GM12891 (cell line): ENCODE measurements around the gene FGF4.

Source experiments
- DNase-seq: peaks from one replicate; pipeline ENCODE4 v3.0.0; 2011; ENCODE audit warnings: low spot score; ENCODE audit not compliant: insufficient read length
- FAIRE-seq: peaks from 2 replicates; lab custom pipeline; 2011; peaks lifted over from hg19 to GRCh38; lab: Jason Lieb, UNC
- PAX5 ChIP-seq: IDR thresholded peaks from 2 replicates; pipeline ENCODE4 v1.6.1; 2011; ENCODE audit warnings: low read length, moderate library complexity, mild to moderate bottlenecking; ENCODE audit not compliant: insufficient read depth, severe bottlenecking
- POLR2A ChIP-seq: IDR thresholded peaks from 2 replicates; pipeline ENCODE4 v1.6.1; 2011; ENCODE audit warnings: low read depth, low read length, control low read depth
- POLR2AphosphoS5 ChIP-seq: IDR thresholded peaks from 2 replicates; pipeline ENCODE4 v1.6.1; 2011; ENCODE audit warnings: low read depth, low read length, control low read depth
- POU2F2 ChIP-seq: IDR thresholded peaks from 2 replicates; pipeline ENCODE4 v1.6.1; 2011; ENCODE audit warnings: low read depth, mild to moderate bottlenecking, control low read depth, low read length, moderate library complexity
- SPI1 ChIP-seq: IDR thresholded peaks from 2 replicates; pipeline ENCODE4 v1.6.1; 2011; ENCODE audit warnings: low read depth, low read length, control low read depth
- TAF1 ChIP-seq: IDR thresholded peaks from 2 replicates; pipeline ENCODE4 v1.6.1; 2011; ENCODE audit warnings: low read depth, low read length, control low read depth

The FGF4 gene

DNA sequence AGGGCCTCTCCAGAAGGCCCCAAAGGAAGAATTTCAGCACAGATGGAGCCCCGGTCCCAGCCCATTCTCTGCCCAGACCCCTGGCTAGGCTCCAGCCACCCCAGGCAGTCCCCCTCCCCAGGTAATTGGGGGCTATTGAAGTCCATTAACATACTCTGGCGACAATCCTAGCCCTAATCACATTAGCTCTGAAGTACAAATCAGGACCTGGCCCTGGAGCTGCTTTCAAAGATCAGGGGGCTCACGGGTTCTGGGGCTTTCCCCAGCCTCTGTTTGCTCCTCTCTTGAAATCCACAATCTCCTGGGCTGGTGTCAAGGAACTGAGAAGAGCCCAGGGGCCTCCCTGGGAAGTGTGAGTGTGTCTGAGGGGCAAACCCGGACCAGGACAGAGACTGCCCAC is 22.3 kb downstream of the FGF4 start:
- DNase-seq (no peak), FAIRE-seq (no peak)
- TF ChIP-seq POLR2A (no peak), POU2F2 (no peak), POLR2AphosphoS5 (no peak), TAF1 (no peak), PAX5 (no peak)

DNA sequence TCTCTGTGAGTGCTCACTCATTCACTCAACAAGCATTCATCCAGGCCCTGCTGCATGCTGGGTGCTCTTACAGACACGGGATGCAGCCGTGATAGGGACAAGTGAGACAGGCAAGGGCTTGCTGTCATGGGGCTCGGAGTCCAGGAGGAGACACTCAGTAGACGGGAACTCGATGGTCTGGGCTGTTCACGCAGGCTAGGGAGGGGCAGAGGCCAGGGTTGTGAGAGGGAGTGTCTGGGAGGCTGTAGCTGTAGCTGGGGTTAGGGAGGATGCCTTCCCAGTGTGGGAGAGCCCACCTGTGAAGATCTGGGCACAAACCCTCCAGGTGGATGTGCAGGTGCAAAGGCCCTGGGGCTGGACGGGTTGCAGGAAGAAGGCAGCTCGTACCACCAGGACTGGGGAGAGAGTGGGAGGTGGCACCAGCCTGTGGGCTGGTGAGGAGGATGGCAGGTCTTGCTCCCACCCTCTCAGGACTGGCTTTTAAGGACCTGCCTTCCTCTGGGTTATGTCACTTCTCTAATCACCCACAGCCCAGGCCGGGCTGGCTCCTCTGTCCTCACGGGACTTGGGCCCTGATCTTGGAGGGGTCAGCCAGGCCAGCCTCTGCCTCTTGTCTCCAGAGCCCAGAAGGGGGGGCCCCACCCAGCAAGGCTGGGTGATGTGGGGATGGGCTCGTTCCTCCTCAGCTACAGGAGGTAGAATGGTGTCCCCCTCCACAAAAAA is 24.1 kb downstream of the FGF4 start:
- FAIRE-seq (no peak), DNase-seq (no peak)
- TF ChIP-seq POLR2A = no peak
- TF ChIP-seq TAF1 = no peak
- TF ChIP-seq PAX5 = no peak
- TF ChIP-seq SPI1 = no peak
- TF ChIP-seq POLR2AphosphoS5 = no peak
- TF ChIP-seq POU2F2 = no peak

DNA sequence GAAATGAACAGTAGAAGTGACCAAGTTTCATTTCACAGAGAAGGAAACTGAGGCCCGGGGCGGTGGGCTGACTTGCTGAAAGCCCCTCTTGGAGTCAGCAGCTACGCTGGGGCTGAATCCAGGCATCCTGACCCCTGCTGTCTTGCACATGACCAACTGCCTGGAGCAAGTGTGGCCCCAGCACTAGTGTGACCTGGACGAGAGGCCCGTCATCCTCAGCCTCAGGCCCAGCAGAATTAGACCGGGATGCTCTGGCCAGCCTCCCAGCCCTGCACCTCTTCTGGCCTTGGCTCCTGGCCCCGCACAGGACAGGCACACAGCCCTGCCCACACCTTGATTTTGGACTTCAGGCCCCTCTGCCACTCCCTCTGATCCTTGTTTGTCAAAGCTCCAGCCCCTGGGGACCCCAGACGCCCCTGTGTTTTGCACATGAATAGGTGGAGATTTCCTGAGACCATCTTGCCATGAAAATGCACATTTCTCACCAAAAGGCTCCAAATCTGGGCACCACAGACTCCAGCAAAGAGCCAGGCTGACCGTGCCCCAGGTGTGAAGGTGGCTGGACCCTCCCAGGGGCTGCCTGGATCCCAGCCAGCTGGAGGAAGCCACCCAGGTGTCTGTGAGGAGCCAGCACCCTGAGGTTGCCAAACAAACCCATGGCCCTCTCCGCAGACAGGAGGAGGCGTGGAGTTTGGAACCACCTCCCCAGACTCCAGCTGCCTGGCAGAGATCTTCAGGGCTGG is 24.9 kb downstream of the FGF4 start:
- no peak for TF ChIP-seq TAF1
- no peak for TF ChIP-seq POU2F2
- no peak for TF ChIP-seq POLR2AphosphoS5
- FAIRE-seq (no peak), DNase-seq (no peak)

DNA sequence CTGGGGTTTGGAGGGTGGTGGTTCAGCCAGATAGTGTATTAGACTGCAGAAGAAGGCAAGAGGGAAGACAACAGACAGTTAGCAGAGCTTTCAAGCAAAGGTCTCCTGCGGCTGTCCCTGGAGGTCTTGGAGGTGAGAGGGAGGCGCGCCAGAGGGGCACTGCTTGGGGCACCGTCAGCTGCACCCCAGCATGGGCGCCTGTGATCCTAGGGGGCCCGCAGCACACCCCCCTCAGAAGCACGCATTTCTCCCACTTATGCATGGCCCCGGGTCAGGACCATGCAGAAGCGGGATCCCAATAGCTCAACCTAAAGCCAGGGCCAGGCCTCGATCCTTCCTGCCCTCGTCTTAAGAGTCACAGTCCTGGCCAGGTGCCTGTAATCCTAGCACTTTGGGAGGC is 26.5 kb downstream of the FGF4 start:
- DNase-seq (no peak), FAIRE-seq (no peak)
- TF ChIP-seq POU2F2 = no peak
- TF ChIP-seq PAX5 = no peak
- no peak for TF ChIP-seq TAF1
- no peak for TF ChIP-seq POLR2A
- TF ChIP-seq POLR2AphosphoS5 = no peak
- no peak for TF ChIP-seq SPI1

DNA sequence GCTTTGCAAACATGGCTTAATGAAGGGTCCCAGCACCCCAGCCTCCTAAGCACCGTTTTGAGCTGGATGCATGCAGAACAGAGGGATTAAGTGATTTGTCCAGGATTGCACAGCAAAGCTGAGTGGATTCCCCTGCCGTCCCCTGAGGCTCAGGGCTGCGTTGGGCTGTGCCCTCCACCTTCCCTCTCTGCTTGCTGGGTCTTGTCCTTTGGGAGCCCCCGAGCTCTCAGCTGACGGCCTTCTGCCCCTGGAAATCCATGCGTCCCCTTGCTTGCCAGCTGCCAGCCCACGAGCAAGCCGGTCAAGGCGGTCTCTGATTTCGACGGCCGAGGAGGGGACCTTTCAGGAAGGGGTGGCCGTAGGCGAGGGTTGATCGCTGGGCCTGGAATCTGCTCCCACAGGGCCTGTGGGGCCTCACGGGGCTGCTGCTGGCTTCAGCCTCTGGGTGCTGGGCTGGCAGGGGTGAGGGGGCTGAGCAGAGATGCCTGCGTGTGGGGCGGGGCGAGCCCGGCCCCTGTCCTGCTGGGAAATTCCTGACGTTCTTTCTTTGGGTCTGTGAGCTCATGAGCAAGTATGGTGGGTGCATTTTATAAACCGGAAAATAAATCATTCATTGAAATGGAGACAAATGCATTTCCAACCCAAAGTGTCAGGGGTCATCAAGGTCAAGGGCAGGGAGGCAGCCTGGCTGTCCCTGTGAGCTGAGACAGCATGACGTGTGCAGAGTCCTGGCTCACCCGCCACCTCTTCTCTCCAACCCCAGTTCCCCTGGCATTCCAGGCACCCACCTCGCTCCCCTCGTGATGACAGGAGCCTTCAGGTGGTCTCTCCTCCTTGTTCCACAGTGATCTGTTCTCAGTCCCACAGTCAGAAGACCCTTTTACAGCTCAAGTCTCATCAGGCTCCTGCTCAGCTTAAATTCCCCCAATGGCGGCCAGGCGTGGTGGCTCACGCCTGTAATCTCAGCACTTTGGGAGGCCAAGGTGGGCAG is 28.1 kb downstream of the FGF4 start:
- no peak for DNase-seq
- no peak for FAIRE-seq
- TF ChIP-seq SPI1 (no peak), TAF1 (no peak), POLR2AphosphoS5 (no peak), POU2F2 (no peak), PAX5 (no peak), POLR2A (no peak)

DNA sequence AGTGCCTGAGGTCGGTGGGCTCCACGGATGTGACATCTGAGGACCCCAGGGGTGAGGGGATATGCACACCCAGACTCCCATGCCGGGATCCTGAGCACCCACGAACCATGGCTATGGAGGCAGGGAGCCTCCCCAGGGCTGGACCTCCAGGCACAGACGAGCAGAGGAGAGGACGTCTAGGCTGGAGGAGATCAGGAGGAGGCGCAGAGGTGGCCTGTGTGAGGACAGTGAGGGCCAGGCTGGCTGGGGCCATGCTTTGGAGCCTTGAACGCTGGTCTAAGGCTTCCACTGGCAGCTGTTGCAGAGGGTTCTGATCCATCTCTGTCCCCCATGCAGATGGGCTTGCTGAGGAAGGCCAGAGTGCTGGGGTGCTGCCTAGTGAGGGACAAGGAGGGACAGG is 29.0 kb downstream of the FGF4 start:
- no peak for FAIRE-seq
- no peak for DNase-seq
- TF ChIP-seq POLR2AphosphoS5 (no peak), SPI1 (no peak)

DNA sequence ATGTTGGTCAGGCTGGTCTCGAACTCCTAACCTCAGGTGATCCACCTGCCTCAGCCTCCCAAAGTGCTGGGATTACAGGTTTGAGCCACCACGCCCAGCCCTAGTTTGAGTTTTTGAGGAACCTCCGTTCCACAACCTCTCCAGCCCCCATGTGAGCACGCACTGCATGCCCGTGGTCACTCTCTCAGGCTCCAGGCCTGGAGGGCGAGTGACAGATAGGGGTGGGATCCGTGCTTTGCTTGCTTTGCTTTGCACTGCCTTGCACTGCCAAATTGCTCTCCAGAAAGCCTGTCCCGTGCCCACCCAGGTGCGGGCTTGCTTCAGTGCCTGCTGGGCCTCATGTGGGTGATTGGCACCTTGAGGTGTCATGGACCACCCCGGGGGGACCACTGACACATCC is 29.9 kb downstream of the FGF4 start:
- no peak for TF ChIP-seq POU2F2
- no peak for TF ChIP-seq TAF1
- FAIRE-seq = no peak

DNA sequence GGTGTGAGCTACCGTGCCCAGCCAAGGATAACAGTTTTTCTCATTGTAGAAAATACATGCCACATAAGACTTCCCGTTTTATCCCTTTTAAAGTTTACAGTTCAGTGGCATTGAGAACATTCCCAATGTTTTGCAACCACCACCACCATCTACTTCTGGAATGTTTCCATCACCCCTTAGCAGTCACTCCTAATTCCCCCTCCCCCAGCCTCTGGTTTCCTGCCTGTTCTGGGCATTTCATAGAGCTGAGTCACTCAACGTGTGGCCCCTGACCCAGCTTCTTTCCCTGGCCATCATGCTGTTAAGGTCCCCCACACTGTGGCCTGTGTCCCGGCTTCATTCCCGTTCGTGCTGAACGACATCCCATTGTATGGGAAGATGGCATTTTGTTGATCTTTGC is 30.7 kb downstream of the FGF4 start:
- DNase-seq (no peak), FAIRE-seq (no peak)
- TF ChIP-seq TAF1 (no peak), POLR2A (no peak), PAX5 (no peak), POLR2AphosphoS5 (no peak), SPI1 (no peak), POU2F2 (no peak)

More for the DNA sequence above, 29.9 kb downstream of the FGF4 start:
- no peak for DNase-seq

DNA sequence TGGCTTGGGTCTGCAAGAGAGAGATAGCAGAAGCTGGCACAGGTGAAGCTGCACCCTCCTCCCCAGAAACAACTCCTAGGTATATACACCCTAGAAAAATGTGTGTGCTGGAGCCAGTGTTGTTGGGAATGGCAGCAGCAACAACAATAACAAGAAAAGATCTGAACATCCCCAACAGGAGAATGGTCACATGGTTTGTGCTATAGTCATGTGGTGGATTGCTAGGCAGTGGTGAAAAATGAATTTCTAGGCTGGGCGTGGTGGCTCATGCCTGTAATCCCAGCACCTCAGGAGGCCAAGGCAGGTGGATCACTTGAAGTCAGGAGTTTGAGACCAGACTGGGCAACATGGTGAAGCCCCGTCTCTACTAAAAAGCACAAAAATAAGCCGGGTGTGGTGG is 40.3 kb downstream of the FGF4 start:
- no peak for DNase-seq
- no peak for FAIRE-seq
- TF ChIP-seq PAX5 (no peak), POU2F2 (no peak), POLR2A (no peak), SPI1 (no peak), TAF1 (no peak)

DNA sequence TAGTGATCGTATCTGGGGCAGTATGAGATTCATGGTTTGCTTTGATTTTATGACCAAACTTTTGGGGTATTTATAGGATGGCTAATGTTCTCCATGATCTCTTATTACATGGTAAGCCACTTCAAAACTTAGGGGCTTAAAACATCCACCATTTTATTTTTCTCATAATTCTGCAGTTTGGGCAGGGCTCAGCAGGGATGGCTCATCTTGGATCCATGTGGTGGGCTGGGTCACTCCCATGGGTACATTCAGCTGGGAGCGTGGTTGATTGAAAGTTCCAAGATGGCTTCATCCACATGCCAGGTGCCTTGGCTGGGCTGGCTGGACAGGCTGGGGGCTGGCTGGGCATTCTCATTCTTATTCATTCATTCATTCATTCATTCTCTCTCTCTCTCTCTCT is 40.8 kb downstream of the FGF4 start:
- DNase-seq = no peak
- FAIRE-seq = no peak
- TF ChIP-seq POU2F2 = no peak
- TF ChIP-seq PAX5 = no peak
- TF ChIP-seq POLR2AphosphoS5 = no peak
- no peak for TF ChIP-seq SPI1
- no peak for TF ChIP-seq TAF1
- no peak for TF ChIP-seq POLR2A
